Medulla oblongata (tissue), 1 donor: ENCODE results near the gene CACNA2D4.

Experiments used
- DNase-seq: peaks from one replicate; pipeline ENCODE4 v3.0.0-alpha.2; 2015; ENCODE audit errors: extremely low spot score

Gene CACNA2D4

DNA sequence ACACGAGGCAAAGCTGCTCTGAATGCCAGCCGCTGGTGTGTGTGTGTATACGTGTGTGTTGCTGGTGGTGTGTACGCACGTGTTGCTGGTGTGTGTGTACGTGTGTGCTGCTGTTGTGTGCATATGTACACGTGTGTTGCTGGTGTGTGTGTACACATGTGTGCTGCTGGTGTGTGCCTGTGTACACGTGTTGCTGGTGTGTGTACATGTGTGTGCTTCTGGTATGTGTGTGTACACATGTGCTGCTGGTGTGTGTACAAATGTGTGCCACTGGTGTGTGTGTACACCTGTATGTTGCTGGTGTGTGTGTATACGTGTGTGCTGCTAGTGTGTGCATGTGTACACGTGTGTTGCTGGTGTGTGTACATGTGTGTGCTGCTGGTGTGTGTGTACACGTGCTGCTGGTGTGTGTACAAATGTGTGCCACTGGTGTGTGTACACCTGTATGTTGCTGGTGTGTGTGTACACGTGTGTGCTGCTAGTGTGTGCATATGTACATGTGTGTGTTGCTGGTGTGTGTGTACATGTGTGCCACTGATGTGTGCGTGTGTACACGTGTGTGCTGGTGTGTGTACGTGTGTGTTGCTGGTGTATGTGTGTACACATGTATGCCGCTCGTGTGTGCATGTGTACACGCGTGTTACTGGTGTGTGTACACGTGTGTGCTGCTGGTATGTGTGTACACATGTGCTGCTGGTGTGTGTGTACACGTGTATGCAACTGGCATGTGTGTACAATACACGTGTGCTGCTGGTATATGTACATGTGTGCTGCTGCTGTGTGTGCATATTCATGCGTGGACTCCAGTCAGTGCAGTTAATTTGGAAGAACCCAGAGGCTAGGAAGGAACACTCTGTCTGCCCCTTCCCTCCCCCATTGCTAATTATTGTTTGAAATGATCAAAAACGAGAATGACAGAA lies 47.2 kb downstream of the CACNA2D4 start:
- no peak for DNase-seq

DNA sequence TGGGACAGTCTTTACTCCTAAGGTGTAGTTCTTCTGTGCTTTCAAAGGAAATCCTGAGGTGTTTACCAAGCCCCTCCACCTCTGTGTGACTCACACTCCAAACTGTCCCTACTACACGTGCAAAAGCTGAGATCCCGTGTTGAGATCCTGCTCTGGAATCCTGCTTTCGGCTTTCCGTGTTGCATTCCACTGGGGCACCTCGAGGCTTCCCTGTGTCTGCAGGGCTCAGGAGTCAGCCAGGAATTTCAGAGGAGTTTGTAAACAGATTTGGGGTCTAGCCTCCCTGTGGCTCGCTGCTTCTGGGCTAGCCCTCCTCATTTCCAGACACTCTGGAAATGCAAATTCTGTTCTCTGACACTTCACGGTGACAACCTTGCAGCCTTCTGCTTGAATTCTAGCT lies 48.4 kb downstream of the CACNA2D4 start:
- no peak for DNase-seq

DNA sequence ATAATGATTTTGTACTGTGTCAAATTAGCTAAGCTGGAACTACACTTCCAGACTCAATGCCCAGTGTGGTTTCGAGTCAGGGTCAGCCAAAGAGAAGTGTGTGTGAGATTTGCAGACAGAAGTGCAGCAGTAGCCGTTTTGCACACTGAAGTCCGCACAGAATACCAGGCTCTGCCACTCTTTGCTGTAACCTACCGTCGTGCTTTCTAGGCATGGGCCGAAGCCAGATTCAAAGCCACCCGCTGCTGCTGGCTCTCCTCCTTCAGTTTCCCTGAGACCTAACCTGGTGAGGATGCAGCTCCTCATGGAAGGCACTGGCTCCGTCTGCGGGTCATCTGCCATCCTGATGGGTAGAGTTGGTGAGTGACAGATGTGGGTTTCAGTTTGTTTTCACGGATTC lies 49.3 kb downstream of the CACNA2D4 start:
- DNase-seq = no peak

DNA sequence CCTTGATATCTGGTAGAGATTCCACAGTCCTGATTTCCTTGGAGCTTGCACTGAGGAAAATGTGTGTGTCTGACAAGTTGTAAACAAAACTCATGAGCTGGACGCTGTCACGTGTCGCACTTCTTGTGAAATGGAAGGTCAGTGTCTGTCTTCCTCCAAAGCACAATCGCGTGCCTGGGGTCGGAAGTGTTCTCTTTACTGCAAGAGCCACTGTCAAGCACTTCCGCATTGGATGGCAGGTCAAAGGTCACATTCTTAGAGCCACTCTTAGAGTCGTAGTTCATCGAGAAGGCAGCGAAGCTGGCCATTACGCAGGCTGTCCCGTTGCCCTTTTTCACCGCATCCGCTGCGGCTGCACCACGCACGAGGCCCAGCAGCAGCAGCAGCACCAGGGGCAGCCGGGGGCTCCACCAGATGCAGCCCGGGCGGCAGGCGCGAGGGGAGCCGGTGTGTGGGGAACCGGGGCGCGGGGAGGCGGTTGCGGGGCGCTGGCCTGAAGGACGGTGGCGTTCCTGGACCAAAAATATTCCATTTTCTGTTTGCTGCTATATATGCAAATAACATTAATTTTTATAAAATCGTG lies 53.1 kb downstream of the CACNA2D4 start:
- DNase-seq = no peak

DNA sequence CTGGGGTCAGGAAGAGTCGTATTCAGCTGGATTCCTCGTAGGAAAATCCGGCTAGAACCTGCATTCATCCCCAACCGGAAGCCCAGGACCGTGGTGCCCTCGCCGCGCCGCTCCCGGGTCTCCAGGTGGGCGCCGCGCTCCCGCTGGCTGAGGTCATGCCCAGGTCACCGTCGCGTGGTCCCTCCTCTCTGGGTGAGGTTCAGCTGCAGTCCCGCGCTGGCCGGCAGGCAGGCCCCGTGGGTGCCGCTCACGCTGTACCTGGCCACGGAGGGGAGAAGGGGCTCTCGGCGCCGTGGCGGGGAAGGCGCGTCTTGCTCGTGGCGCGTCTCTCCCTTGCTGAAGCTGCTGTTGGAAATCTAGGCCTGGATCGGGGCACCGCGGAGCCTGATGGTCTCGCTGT lies 53.6 kb downstream of the CACNA2D4 start:
- no peak for DNase-seq

DNA sequence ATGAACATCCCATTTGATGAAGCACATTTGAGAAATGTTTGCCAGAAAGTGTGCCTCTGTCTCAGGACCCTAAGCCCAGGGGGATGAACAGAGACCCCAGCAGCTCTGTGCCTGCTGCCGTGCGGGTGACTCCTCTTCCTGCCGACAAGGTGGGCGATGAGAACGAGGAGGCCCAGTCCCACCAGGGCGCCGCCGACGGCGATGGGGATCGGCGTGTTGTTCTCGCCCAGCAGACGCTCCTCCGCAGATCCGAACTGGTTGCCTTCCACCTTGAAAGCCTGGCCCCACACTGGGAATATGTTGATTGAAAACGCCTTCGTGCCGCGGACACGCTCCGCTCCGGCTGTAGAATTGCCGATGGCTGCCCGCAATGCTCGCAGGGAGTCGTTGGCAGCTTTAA lies 54.0 kb downstream of the CACNA2D4 start:
- no peak for DNase-seq

DNA sequence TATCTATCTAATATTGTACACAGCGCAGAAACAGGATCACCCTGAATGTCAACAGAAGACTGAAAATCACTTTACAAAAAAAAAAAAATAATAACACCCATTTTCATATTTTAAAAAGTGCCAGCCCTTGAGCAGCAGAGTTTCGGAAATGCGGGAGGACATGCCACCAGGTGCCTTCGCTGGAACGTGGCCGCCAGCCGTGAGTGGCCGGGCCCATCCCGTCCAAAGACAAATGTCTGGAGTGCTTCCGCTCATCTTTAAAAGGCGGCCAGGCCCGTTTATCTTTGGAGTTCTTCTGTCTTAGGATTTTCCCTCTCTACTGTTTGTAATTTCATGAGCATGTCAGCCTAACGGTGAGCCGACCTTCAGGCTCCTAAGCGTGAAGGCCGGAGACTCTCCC lies 54.6 kb downstream of the CACNA2D4 start:
- DNase-seq = no peak

DNA sequence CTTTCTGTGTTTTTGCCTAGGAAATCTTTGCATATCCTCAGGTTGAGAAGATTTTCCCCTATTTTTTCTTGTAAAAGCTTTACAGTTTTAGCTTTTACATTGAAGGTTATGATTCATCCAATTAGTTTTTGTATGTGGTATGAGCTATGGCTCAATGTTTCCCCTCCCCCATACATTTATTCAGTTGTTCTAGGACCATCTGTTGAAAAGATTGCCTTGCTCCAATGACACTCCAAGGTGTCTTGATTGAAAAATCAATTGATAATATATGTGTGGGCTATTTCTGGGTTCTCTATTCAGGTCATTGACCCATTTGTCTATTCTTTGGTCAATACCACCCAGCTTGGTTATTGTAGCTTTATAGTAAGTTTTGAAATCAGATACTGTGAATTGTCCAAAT lies 55.5 kb downstream of the CACNA2D4 start:
- no peak for DNase-seq

DNA sequence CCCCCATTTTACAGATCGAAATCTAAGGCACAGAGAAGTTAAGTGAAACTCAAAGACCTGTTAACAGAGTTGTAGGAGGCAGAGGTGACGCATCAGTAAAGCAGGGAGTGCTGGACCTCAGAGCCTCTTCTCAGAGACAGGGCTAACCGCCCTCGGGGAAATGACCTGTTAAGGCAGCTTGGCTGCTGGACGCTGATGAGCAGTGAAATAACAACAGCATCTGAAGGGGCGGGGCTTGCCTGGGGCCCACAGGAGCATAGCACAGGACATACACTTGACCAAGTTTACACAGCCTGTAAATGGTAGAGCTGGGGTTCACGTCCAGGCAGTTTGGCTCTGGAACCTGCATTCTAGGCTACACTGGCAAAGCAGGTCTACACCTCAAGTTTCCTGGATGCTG lies 58.8 kb downstream of the CACNA2D4 start:
- DNase-seq = no peak

DNA sequence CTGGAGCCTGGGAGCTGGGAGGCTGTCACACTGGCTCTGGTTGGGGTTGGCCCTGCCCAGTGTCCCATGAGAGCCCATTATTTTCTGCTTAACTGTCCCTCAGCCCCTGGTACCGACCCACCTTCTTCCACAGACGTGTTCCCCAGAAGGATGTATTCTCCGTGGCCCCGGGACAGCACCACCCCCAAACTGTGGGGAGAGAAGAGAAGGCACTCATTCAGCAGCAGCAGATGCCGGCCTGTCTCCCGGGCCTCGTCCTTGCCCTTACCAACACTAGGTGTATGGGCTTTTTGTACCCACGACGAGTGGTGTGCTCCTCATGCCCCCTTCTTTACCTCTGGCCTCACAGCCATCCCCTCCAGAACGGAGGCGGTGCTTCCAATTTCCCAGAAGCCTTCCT lies 60.0 kb downstream of the CACNA2D4 start:
- no peak for DNase-seq

DNA sequence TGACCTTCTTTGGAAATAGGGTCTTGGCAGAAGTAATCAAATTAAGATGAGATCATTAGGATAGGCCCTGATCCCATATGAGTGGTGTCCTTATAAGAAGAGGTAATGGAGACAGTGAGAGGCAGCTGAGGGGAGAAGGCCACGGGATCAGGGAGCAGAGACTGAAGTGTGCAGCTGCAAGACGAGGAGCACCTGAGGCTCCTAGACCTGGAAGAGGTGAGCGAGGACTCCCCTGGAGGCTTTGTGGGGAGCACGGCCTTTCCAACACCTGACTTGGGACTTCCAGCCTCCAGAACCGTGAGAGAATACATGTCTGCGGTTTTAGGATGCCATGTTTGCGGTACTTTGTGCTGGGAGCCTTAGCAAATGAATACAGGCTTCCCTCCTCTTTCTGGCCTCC lies 60.6 kb downstream of the CACNA2D4 start:
- DNase-seq = no peak

DNA sequence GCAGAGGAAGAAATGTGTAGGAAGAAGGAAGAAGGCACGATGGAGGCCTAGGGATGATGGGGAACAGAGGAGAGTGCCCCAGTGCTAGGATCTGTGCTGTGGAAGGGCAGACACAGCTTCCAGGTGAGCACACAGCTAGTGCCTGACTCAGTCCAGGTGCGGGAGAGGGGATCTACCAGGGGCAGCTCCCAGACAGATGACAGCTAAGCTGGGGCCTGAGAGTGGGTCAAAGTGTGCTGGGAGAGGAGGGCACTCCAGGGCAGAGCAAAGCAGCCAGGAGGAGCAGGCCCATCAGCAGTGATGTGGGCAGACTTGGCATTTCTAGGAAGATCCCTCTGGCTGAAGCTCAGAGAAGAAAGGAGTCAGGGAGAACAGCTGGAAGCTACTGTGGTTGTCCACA lies 61.4 kb downstream of the CACNA2D4 start:
- DNase-seq = no peak

DNA sequence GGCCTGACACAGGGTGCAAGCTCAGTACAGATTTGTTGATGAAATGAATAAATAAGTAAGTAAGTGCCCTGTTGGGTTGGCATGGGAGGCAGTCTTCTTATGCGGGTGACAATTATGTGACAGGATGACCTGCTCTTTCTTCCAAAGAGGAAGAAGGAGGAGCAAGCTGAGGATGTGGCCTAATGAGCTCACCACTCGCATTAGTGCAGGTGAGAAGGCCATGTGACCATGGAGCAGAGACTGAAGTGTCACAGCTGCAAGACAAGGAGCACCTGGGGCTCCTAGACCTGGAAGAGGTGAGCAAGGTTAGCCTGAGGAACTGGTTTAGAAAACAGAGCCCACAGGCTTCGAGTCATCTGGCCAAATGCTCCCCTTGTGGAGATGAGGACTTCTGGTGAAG lies 63.2 kb downstream of the CACNA2D4 start:
- DNase-seq = no peak

DNA sequence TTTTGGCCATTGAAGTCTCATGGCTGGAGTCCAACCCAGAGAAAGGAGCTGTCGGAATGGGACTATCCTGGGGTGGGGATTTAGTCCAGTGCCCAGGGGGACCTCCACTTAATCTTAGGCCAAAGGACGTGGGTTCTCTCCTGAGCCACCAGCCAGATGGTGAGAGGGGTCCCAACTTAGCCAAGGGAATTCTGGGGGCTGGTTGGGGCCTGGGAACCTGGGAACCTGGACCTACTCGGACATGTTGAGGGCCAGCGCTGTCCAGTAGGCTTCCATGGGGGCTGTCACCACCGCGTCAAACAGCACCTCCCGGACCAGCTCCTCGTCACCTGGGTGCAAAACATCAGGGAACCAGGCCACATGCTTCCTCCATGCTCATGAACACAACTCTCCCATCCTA lies 64.7 kb downstream of the CACNA2D4 start:
- no peak for DNase-seq

DNA sequence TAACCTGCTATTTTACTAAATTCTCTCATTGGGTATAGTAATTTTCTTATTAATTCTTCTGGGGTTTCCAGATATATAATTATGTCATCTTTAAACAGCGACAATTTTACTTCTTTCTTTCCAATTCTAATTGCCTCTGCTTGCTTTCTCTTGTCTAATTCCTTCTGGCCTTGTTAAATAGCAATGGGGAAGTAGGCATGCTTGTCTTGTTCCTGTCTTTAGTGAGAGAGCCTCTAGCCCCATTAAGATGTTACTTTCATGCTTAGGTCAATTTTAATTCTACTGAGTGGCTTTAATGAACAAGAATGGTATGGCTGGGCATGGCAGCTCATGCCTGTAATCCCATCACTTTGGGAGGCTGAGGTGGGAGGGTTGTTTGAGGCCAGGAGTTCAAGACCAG lies 66.4 kb downstream of the CACNA2D4 start:
- DNase-seq = no peak

DNA sequence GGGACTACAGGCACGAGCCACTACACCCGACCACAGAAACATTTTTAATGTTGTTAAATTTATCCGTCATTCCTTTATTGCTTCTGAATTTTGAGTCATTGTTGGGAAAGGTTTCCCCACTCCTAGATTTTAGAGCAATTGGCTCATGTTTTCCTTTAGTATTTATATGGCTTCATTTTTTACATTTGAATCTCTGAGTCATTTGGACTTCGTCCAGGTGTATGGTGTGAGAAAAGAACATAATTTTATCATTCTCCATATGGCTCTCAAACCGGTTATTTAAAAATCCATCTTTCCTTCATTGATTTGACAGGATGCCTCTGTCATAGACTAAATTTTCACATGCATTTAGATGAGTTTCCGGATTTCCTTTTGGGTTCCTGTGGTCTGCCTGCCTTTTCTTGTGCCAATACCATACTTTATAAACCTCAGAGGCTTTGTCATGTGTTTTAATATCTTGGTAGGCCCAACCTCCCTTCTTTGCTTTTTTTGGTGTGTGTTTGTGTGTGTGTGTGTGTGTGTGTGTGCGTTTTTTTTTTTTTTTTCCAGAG lies 67.2 kb downstream of the CACNA2D4 start:
- no peak for DNase-seq

DNA sequence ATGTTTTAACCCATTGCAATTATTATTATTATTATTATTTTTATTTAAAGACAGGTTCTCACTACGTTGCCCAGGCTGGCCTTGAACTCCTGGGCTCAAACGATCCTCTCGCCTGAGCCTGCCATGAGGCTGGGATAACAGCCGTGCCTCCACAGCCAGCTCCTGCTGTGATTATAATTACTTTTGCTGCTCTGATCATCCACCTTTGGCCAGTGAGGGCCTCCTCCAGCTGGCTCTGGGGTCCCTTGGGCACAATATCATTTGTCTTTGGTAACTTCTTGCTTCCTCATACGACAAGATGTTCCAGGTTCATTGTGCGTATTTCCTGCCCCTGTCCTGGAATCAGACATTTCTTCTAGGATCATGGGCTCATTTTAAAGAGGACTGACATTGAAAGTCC lies 69.7 kb downstream of the CACNA2D4 start:
- no peak for DNase-seq

DNA sequence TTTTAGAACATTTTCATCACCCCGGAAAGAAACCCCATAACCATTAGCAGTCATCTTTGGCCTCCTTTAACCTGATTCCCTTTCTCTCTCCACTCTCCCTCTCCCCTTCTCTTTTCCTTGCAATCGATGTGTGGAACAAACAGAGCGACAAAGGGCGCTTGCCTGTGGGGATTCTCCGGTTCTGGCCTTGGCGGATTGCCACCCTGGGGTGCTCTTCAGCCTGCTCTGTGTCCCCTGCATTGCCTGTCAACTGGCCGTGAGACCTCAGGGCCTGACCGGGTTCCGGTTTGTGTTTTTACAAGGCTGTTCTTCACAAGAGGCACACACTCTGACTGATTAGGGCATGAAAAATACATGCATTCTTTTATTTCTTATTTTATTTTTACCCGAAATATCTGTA lies 70.3 kb downstream of the CACNA2D4 start:
- no peak for DNase-seq

DNA sequence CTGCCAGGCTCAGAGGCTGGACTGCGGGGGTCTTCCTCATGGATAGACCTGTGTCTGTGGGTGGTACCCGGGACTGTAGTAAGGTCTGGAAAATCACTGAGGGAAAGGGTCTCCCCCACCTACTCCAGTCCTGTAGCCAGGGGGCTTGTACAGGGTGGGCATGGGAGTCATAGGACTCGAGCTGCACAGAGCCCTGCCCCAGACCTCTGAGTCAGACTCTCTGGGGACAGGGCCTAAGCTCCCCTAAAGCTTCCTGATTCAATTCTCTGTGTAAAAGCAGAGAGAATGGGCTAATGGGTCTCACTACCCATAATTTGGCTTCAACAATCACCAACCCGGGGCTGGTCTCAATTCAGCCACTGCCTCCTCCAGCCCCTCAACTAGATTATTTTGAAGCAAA lies 71.0 kb downstream of the CACNA2D4 start:
- no peak for DNase-seq

DNA sequence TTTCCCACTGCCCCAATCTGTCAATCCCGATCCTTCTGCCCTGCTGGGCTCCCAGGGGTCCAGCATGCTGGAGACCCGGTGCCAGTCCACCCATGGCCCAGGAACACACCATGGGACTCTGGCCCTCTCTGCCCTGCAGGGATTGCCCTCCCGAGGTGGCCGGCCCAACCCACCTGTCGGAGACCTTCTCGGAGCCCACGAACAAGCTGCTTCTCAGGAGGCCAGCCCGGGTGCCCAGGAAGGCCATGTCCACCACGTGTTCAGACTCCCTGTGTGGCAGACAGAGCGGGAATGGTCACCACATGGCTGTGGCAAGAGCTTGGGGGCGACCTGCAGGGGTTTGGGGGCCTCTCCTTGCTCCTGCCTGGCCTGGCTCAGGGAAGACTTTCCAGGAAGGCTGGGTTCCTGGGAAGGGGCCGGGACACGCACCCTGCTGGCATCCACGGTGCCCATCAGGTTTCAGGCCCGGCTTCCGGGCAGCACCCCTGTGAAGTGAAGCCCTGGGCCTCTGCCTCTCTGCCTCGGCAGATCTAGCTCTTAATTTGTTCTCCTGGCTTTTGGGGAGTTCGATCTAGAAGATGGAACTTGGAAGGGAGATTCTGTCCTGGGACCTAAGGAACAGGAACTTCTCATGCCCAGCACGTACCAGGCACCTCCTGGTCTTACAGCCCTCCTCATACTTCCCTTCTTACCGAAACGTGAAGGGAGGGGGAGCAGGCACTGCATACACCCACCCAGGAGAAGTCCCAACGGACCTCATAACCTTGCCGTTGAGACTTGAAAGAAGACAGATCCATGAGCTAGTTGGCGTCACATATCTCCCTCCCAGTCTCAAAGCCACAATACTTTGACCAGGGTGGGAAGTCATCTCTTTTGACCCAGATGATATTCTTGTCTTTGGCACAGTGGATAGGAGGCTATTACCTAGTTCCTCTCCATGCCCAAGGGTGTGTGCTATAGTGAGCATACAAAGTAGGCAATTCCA lies 71.7 kb downstream of the CACNA2D4 start:
- no peak for DNase-seq

DNA sequence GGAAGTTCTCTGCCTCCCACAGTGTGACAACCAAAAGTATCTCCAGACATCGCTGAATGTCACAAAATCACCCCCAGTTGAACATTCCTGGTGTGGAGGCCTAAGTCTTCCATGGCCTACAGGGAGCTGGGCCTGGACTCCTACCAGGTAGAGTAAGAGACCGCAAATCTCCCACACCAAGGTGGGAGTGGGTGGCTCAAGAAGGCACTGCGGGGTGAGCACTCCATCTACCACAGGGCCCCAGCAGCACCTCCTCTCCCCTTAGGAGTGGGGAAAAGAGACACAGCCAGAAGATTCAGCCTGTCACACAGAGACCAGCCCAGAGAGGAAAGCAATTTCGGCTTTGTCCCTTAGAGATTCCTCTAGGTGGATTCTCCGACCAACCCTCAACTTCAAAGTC lies 72.6 kb downstream of the CACNA2D4 start:
- DNase-seq = no peak

DNA sequence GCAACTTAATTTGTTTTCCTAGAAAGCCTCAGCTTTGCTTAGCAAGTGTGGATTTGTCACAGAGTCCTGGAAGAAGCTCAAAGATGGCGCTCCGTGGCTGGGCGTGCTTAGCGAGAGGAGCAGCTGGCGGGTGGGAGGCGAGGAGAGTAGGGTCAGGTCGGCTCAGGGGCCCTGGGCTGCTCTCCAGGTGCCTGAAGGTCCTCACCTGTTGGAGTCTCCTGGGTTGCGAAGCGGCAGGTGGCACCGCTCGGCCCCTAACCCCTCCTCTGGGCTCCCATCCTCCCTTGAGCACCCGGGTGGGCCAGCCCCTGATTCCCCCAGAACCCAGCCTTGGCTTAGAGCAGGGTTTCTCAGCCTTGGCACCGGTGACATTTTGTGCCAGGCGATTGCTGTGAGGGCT lies 73.0 kb downstream of the CACNA2D4 start:
- no peak for DNase-seq
